Glutamatergic neuron (in vitro differentiated cells): ENCODE data around the gene DTYMK. TPM values are rescaled to one million over a fixed set of nuclear protein-coding genes. Genes with fewer than 3 reads are reported as not detected.

ENCODE experiments used
- DNase-seq: peaks from one replicate; pipeline ENCODE4 v3.0.0; 2022
- H3K27ac Mint-ChIP-seq: one replicate; pipeline ENCODE4 v1.8.0; 2020; ENCODE audit warnings: mild to moderate bottlenecking, mixed read lengths, inconsistent platforms; ENCODE audit not compliant: unreplicated experiment
- H3K27me3 Mint-ChIP-seq: one replicate; pipeline ENCODE4 v1.8.0; 2020; ENCODE audit warnings: mild to moderate bottlenecking, moderate library complexity, mixed read lengths, inconsistent platforms; ENCODE audit not compliant: unreplicated experiment
- H3K36me3 Mint-ChIP-seq: one replicate; pipeline ENCODE4 v1.8.0; 2020; ENCODE audit warnings: mild to moderate bottlenecking, mixed read lengths, inconsistent platforms; ENCODE audit not compliant: unreplicated experiment
- H3K4me1 Mint-ChIP-seq: one replicate; pipeline ENCODE4 v1.8.0; 2020; ENCODE audit warnings: mild to moderate bottlenecking, low read depth, mixed read lengths, inconsistent platforms; ENCODE audit not compliant: unreplicated experiment
- H3K4me3 Mint-ChIP-seq: one replicate; pipeline ENCODE4 v1.8.0; 2020; ENCODE audit warnings: mild to moderate bottlenecking, mixed read lengths, inconsistent platforms; ENCODE audit not compliant: unreplicated experiment
- H3K9me3 Mint-ChIP-seq: one replicate; pipeline ENCODE4 v1.8.0; 2020; ENCODE audit warnings: mild to moderate bottlenecking, moderate library complexity, mixed read lengths, inconsistent platforms; ENCODE audit not compliant: unreplicated experiment
- CTCF ChIP-seq: fragments of 200-600 bp; sonication (generic); IDR thresholded peaks from one replicate; pipeline ENCODE4 v1.5.0; 2021; ENCODE audit not compliant: partially characterized antibody, unreplicated experiment
- total RNA-seq: library from RNA; stranded (reverse); fragmentation: NEBNext Ultra II Directional; extraction: Animal tissue kit (Norgen Biotek cat#: 25700); gene quantifications from one replicate; pipeline ENCODE4 v1.2.1, GENCODE V29; 2021; ENCODE audit not compliant: unreplicated experiment

DTYMK gene
- total RNA-seq, 1 donor from 2014 or later: 32.8 TPM

- no peak overlapping the region for H3K4me3 Mint-ChIP-seq
- DNase-seq: no peak
- peaks cover 6% of the 10 kb centered on the region for H3K27me3 Mint-ChIP-seq
- peaks cover 8% of the 10 kb centered on the region for H3K4me1 Mint-ChIP-seq
- TF ChIP-seq CTCF: no peak
- peaks cover 10% of the 10 kb centered on the region for H3K9me3 Mint-ChIP-seq
- H3K36me3 Mint-ChIP-seq: no peaks in the 10 kb centered on the region
- H3K27ac Mint-ChIP-seq: no peak overlapping the region
Observed at GRCh38 chr2:241633561-241633960, 53.1 kb downstream of the DTYMK start.

- Mint-ChIP-seq H3K4me3 (no peak overlapping the region), H3K36me3 (no peaks in the 10 kb centered on the region), H3K4me1 (peaks cover 2% of the 10 kb centered on the region), H3K27me3 (peaks cover 3% of the 10 kb centered on the region), H3K27ac (no peak overlapping the region), H3K9me3 (peaks cover 4% of the 10 kb centered on the region)
- no peak for TF ChIP-seq CTCF
- no peak for DNase-seq
Observed at GRCh38 chr2:241632478-241633325, 53.9 kb downstream of the DTYMK start.

- no peaks in the 10 kb centered on the region for H3K36me3 Mint-ChIP-seq
- H3K4me3 Mint-ChIP-seq: no peak overlapping the region
- H3K9me3 Mint-ChIP-seq: no peaks in the 10 kb centered on the region
- H3K27me3 Mint-ChIP-seq: no peaks in the 10 kb centered on the region
- DNase-seq: no peak
- no peak overlapping the region for H3K27ac Mint-ChIP-seq
- no peak for TF ChIP-seq CTCF
- H3K4me1 Mint-ChIP-seq: no peaks in the 10 kb centered on the region
Observed at GRCh38 chr2:241629762-241630435, 56.7 kb downstream of the DTYMK start.

- H3K27me3 Mint-ChIP-seq: no peaks in the 10 kb centered on the region
Observed at GRCh38 chr2:241627675-241628074, 58.9 kb downstream of the DTYMK start.

More at GRCh38 chr2:241627675-241628074, 58.9 kb downstream of the DTYMK start:
- H3K36me3 Mint-ChIP-seq: no peaks in the 10 kb centered on the region
- H3K4me3 Mint-ChIP-seq: no peak overlapping the region
- no peak overlapping the region for H3K27ac Mint-ChIP-seq
- no peaks in the 10 kb centered on the region for H3K9me3 Mint-ChIP-seq
- no peaks in the 10 kb centered on the region for H3K4me1 Mint-ChIP-seq
- no peak for DNase-seq
- no peak for TF ChIP-seq CTCF

Other genes starting within 250 kb of the DTYMK start
- gene STK25, start 178.2 kb downstream of the DTYMK start, total RNA-seq: 347 TPM
- gene BOK, start 128.1 kb downstream of the DTYMK start, total RNA-seq: 13.8 TPM
- gene THAP4, start 49.7 kb downstream of the DTYMK start, total RNA-seq: 32.4 TPM
- 115 TPM for gene ATG4B, start 49.1 kb downstream of the DTYMK start, total RNA-seq
- 38.3 TPM for gene ING5, start 15.2 kb upstream of the DTYMK start, total RNA-seq
- 12.5 TPM for gene D2HGDH, start 47.8 kb upstream of the DTYMK start, total RNA-seq
- 0.42 TPM for gene GAL3ST2, start 90.0 kb upstream of the DTYMK start, total RNA-seq
- gene NEU4, start 122.4 kb upstream of the DTYMK start, total RNA-seq: 0.88 TPM
- not detected for gene PDCD1, start 172.1 kb upstream of the DTYMK start, total RNA-seq
- gene RTP5, start 182.9 kb upstream of the DTYMK start, total RNA-seq: not detected